ENCODE results near the gene CHI3L1. TPM values are rescaled to one million over a fixed set of nuclear protein-coding genes. Genes with fewer than 3 reads are reported as not detected.

CHI3L1 gene
- total and polyA plus RNA-seq, 9 donors: 4.0 to 70.5 (median 6.8) TPM; not detected in 1

GRCh38 chr1:203169770-203170520 is 16.6 kb downstream of the CHI3L1 start:
- Histone ChIP-seq H3K4me1 (ENCODE audit: insufficient read depth) (no peaks in the 10 kb centered on the region), H3K9me3 (no peaks in the 10 kb centered on the region), H3K27ac (no peak overlapping the region), H3K4me3 (no peak overlapping the region), H3K27me3 (no peaks in the 10 kb centered on the region), H3K36me3 (no peaks in the 10 kb centered on the region)
- TF ChIP-seq POLR2A (IDR thresholded peaks at IDR 0.05) (no peak), EP300 (IDR thresholded peaks at IDR 0.05) (no peak), CTCF (IDR thresholded peaks at IDR 0.05) (no peak)
- 78 to 79% (median 78%) methylated on average over 21 of the region's 21 CpGs for WGBS, 3 donors
- intact Hi-C loops (cut with DNase I): no loop called here
- peak in 1 of 5 donors; percentile 10 for DNase-seq

GRCh38 chr1:203168991-203169390 is 17.5 kb downstream of the CHI3L1 start:
- no peaks in the 10 kb centered on the region for H3K27me3 ChIP-seq
- H3K4me3 ChIP-seq: no peak overlapping the region
- TF ChIP-seq EP300 (IDR thresholded peaks at IDR 0.05) (no peak), CTCF (IDR thresholded peaks at IDR 0.05) (no peak), POLR2A (IDR thresholded peaks at IDR 0.05) (no peak)
- peak in 1 of 5 donors; percentile 16 for DNase-seq
- intact Hi-C loops (cut with DNase I): no loop called here
- no peak overlapping the region for H3K27ac ChIP-seq
- H3K9me3 ChIP-seq: no peaks in the 10 kb centered on the region
- H3K36me3 ChIP-seq: no peaks in the 10 kb centered on the region
- no peaks in the 10 kb centered on the region for H3K4me1 ChIP-seq (ENCODE audit: insufficient read depth)
- 88 to 97% (median 94%) methylated on average over 9 of the region's 9 CpGs for WGBS, 3 donors

- Histone ChIP-seq H3K36me3 (no peaks in the 10 kb centered on the region), H3K4me3 (no peak overlapping the region), H3K9me3 (no peaks in the 10 kb centered on the region), H3K27ac (no peak overlapping the region), H3K4me1 (ENCODE audit: insufficient read depth) (no peaks in the 10 kb centered on the region), H3K27me3 (no peaks in the 10 kb centered on the region)
- DNase-seq: peak in 1 of 5 donors; percentile 16
- TF ChIP-seq EP300 (IDR thresholded peaks at IDR 0.05): no peak
- no peak for TF ChIP-seq POLR2A (IDR thresholded peaks at IDR 0.05)
- no peak for TF ChIP-seq CTCF (IDR thresholded peaks at IDR 0.05)
- intact Hi-C loops (cut with DNase I): no loop called here
- 93 to 95% (median 94%) methylated on average over 12 of the region's 12 CpGs for WGBS, 3 donors
Observed at GRCh38 chr1:203168256-203168786, 18.2 kb downstream of the CHI3L1 start.

- H3K27me3 ChIP-seq: no peaks in the 10 kb centered on the region
- no peaks in the 10 kb centered on the region for H3K36me3 ChIP-seq
- 91 to 94% (median 92%) methylated on average over 5 of the region's 5 CpGs for WGBS, 3 donors
- H3K4me3 ChIP-seq: no peak overlapping the region
- DNase-seq: peak in 1 of 5 donors; percentile 9
- no peaks in the 10 kb centered on the region for H3K4me1 ChIP-seq (ENCODE audit: insufficient read depth)
- no peak overlapping the region for H3K27ac ChIP-seq
- H3K9me3 ChIP-seq: no peaks in the 10 kb centered on the region
- TF ChIP-seq EP300 (IDR thresholded peaks at IDR 0.05) (no peak), POLR2A (IDR thresholded peaks at IDR 0.05) (no peak), CTCF (IDR thresholded peaks at IDR 0.05) (no peak)
- intact Hi-C loops (cut with DNase I): no loop called here
Observed at GRCh38 chr1:203167913-203168200, 18.6 kb downstream of the CHI3L1 start.

Data from ovary (tissue), 9 donors.